Adipocyte (in vitro differentiated cells): ENCODE data around the gene GK.

Source experiments
- DNase-seq: peaks from one replicate; pipeline ENCODE4 v3.0.0-alpha.2; 2015; ENCODE audit warnings: low read depth
- H3K27me3 ChIP-seq: replicated peaks from 2 replicates; pipeline ENCODE4 v1.7.0; 2013; ENCODE audit warnings: mild to moderate bottlenecking, low read length, moderate library complexity; ENCODE audit not compliant: control insufficient read depth, insufficient read depth
- H3K36me3 ChIP-seq: 2 replicates; pipeline ENCODE4 v1.7.0; 2013; ENCODE audit warnings: low read length, mild to moderate bottlenecking, moderate library complexity; ENCODE audit not compliant: control insufficient read depth, insufficient read depth, severe bottlenecking
- H3K4me1 ChIP-seq: 2 replicates; pipeline ENCODE4 v1.7.0; 2013; ENCODE audit warnings: mild to moderate bottlenecking, low read length, moderate library complexity; ENCODE audit not compliant: control insufficient read depth, insufficient read depth
- H3K4me3 ChIP-seq: 2 replicates; pipeline ENCODE4 v1.7.0; 2013; ENCODE audit warnings: mild to moderate bottlenecking, low read length, moderate library complexity
- H3K9ac ChIP-seq: 2 replicates; pipeline ENCODE4 v1.7.0; 2013; ENCODE audit warnings: mild to moderate bottlenecking, low read length, moderate library complexity
- H3K9me3 ChIP-seq: 2 replicates; pipeline ENCODE4 v1.7.0; 2013; ENCODE audit warnings: mild to moderate bottlenecking, low read length, moderate library complexity; ENCODE audit not compliant: control insufficient read depth

The GK gene

GRCh38 chrX:30653415-30654131 is at the start of gene GK:
Gene GK, plus strand, starts transcription at chrX:30653423. Its CDS starts 115 bp downstream, at chrX:30653538.
- Histone ChIP-seq H3K36me3 (no peaks in the 10 kb centered on the region), H3K4me3 (peak within 1 kb of the TSS; percentile 84), H3K27me3 (no peaks in the 10 kb centered on the region), H3K4me1 (peaks cover 3% of the 10 kb centered on the region), H3K9ac (peak within 1 kb of the TSS; percentile 66), H3K9me3 (no peaks in the 10 kb centered on the region)
- DNase-seq, result peak; percentile 27

- H3K4me1 ChIP-seq, result no peaks in the 10 kb centered on the region
- no peaks in the 10 kb centered on the region for H3K27me3 ChIP-seq
- DNase-seq, result no peak
- no peak overlapping the region for H3K9ac ChIP-seq
- H3K9me3 ChIP-seq, result no peaks in the 10 kb centered on the region
- H3K4me3 ChIP-seq, result no peak overlapping the region
- H3K36me3 ChIP-seq, result no peaks in the 10 kb centered on the region
Measured at GRCh38 chrX:30607155-30607554, 46.1 kb upstream of the GK start.

- Histone ChIP-seq H3K4me3 (no peak overlapping the region), H3K9ac (no peak overlapping the region), H3K9me3 (no peaks in the 10 kb centered on the region), H3K27me3 (no peaks in the 10 kb centered on the region), H3K36me3 (no peaks in the 10 kb centered on the region), H3K4me1 (no peaks in the 10 kb centered on the region)
- peak; percentile 15 for DNase-seq
Measured at GRCh38 chrX:30610026-30610425, 43.2 kb upstream of the GK start.

GRCh38 chrX:30612250-30612655 is 41.0 kb upstream of the GK start:
- Histone ChIP-seq H3K9ac (no peak overlapping the region), H3K4me3 (no peak overlapping the region), H3K4me1 (no peaks in the 10 kb centered on the region), H3K9me3 (peaks cover 9% of the 10 kb centered on the region), H3K36me3 (no peaks in the 10 kb centered on the region), H3K27me3 (no peaks in the 10 kb centered on the region)
- no peak for DNase-seq

GRCh38 chrX:30613721-30614120 is 39.5 kb upstream of the GK start:
- H3K27me3 ChIP-seq, result no peaks in the 10 kb centered on the region
- no peak overlapping the region for H3K9ac ChIP-seq
- peaks cover 9% of the 10 kb centered on the region for H3K9me3 ChIP-seq
- H3K4me3 ChIP-seq, result no peak overlapping the region
- H3K4me1 ChIP-seq, result no peaks in the 10 kb centered on the region
- no peaks in the 10 kb centered on the region for H3K36me3 ChIP-seq
- no peak for DNase-seq

- peaks cover 9% of the 10 kb centered on the region for H3K9me3 ChIP-seq
- no peak overlapping the region for H3K4me3 ChIP-seq
- no peaks in the 10 kb centered on the region for H3K36me3 ChIP-seq
- no peaks in the 10 kb centered on the region for H3K27me3 ChIP-seq
- DNase-seq, result no peak
- no peak overlapping the region for H3K9ac ChIP-seq
- H3K4me1 ChIP-seq, result no peaks in the 10 kb centered on the region
Measured at GRCh38 chrX:30615229-30615628, 38.0 kb upstream of the GK start.

GRCh38 chrX:30618160-30618765 is 35.0 kb upstream of the GK start:
- Histone ChIP-seq H3K36me3 (no peaks in the 10 kb centered on the region), H3K4me1 (peaks cover 7% of the 10 kb centered on the region), H3K27me3 (no peaks in the 10 kb centered on the region), H3K9ac (no peak overlapping the region), H3K4me3 (no peak overlapping the region), H3K9me3 (peaks cover 21% of the 10 kb centered on the region)
- no peak for DNase-seq

- DNase-seq, result no peak
- no peak overlapping the region for H3K9ac ChIP-seq
- H3K27me3 ChIP-seq, result no peaks in the 10 kb centered on the region
- no peak overlapping the region for H3K4me3 ChIP-seq
- H3K36me3 ChIP-seq, result no peaks in the 10 kb centered on the region
- peaks cover 21% of the 10 kb centered on the region for H3K9me3 ChIP-seq
- peaks cover 7% of the 10 kb centered on the region for H3K4me1 ChIP-seq
Measured at GRCh38 chrX:30620125-30620524, 33.1 kb upstream of the GK start.

- no peaks in the 10 kb centered on the region for H3K36me3 ChIP-seq
- peak; percentile 67 for DNase-seq
- no peak overlapping the region for H3K4me3 ChIP-seq
- H3K27me3 ChIP-seq, result no peaks in the 10 kb centered on the region
- H3K9ac ChIP-seq, result no peak overlapping the region
- H3K4me1 ChIP-seq, result peaks cover 7% of the 10 kb centered on the region
- peaks cover 18% of the 10 kb centered on the region for H3K9me3 ChIP-seq
Measured at GRCh38 chrX:30620980-30621618, 32.1 kb upstream of the GK start.

GRCh38 chrX:30622361-30622760 is 30.9 kb upstream of the GK start:
- no peaks in the 10 kb centered on the region for H3K36me3 ChIP-seq
- no peak overlapping the region for H3K9ac ChIP-seq
- no peaks in the 10 kb centered on the region for H3K27me3 ChIP-seq
- H3K4me1 ChIP-seq, result peaks cover 7% of the 10 kb centered on the region
- peaks cover 11% of the 10 kb centered on the region for H3K9me3 ChIP-seq
- DNase-seq, result no peak
- no peak overlapping the region for H3K4me3 ChIP-seq

GRCh38 chrX:30626402-30626801 is 26.8 kb upstream of the GK start:
- no peak overlapping the region for H3K9ac ChIP-seq
- no peaks in the 10 kb centered on the region for H3K27me3 ChIP-seq
- DNase-seq, result no peak
- no peak overlapping the region for H3K4me3 ChIP-seq
- H3K4me1 ChIP-seq, result no peaks in the 10 kb centered on the region
- no peaks in the 10 kb centered on the region for H3K36me3 ChIP-seq
- H3K9me3 ChIP-seq, result peaks cover 11% of the 10 kb centered on the region
